H1 (cell line): Measurements from ENCODE around the gene C14orf119. TPM values are rescaled to one million over a fixed set of nuclear protein-coding genes. Genes with fewer than 3 reads are reported as not detected.

Source experiments
- CTCF ChIA-PET: fragments of 300-600 bp; sonication (Branson Sonifier 250); formaldehyde crosslinking; loops from one replicate; lab custom pipeline; 2021; ENCODE audit not compliant: partially characterized antibody; lab: Charles Lee
- POLR2A ChIA-PET: fragments of 300-600 bp; sonication (Branson Sonifier 250); formaldehyde crosslinking; loops from one replicate; lab custom pipeline; 2021; ENCODE audit warnings: inconsistent platforms; ENCODE audit not compliant: partially characterized antibody; lab: Charles Lee
- DNase-seq, 2 experiments: peaks; one replicate each; pipeline versions ENCODE4 v3.0.0 to v3.0.0-alpha.2; 2010 to 2022; ENCODE audit warnings: low spot score in 2 of 2, low read depth in 1 of 2, mixed read lengths in 1 of 2
- FAIRE-seq: peaks from 2 replicates; lab custom pipeline; 2011; peaks lifted over from hg19 to GRCh38; lab: Jason Lieb, UNC
- H2AFZ ChIP-seq: 2 replicates; pipeline ENCODE4 v1.8.1; 2012; ENCODE audit warnings: low read length, inconsistent platforms
- H2AK5ac ChIP-seq: 2 replicates; pipeline ENCODE4 v1.6.1; 2013; ENCODE audit warnings: low read depth, low read length
- H2BK120ac ChIP-seq: replicated peaks from 2 replicates; pipeline ENCODE3; 2013; ENCODE audit warnings: low read depth, low read length, inconsistent platforms
- H2BK12ac ChIP-seq: 2 replicates; pipeline ENCODE4 v1.6.1; 2013; ENCODE audit warnings: low read depth, low read length
- H2BK15ac ChIP-seq: 2 replicates; pipeline ENCODE4 v1.6.1; 2013; ENCODE audit warnings: low read length
- H2BK20ac ChIP-seq: 2 replicates; pipeline ENCODE4 v1.6.1; 2013; ENCODE audit warnings: low read length
- H2BK5ac ChIP-seq: 2 replicates; pipeline ENCODE4 v1.6.1; 2013; ENCODE audit warnings: low read depth, low read length
- H3K14ac ChIP-seq: 2 replicates; pipeline ENCODE4 v1.6.1; 2013; ENCODE audit warnings: inconsistent platforms; ENCODE audit not compliant: insufficient read length
- H3K18ac ChIP-seq: 2 replicates; pipeline ENCODE4 v1.6.1; 2013; ENCODE audit warnings: low read length; ENCODE audit errors: extremely low read depth
- H3K23ac ChIP-seq: 2 replicates; pipeline ENCODE4 v1.6.1; 2013; ENCODE audit warnings: inconsistent platforms; ENCODE audit not compliant: insufficient read length
- H3K23me2 ChIP-seq: 2 replicates; pipeline ENCODE4 v1.6.1; 2013; ENCODE audit warnings: low read depth, low read length
- H3K27ac ChIP-seq: 2 replicates; pipeline ENCODE4 v1.6.1; 2011; ENCODE audit warnings: low read depth, low read length, inconsistent platforms
- H3K27me3 ChIP-seq, 4 experiments: replicated peaks in 1 of 4; 1 replicate in 1 of 4; 2 replicates in 3 of 4; pipeline versions ENCODE4 v1.6.1 to v1.8.1; 2011 to 2013; ENCODE audit warnings: low read length in 3 of 4, mild to moderate bottlenecking in 3 of 4, inconsistent platforms in 2 of 4, mixed read lengths in 2 of 4, moderate library complexity in 1 of 4; ENCODE audit not compliant: control insufficient read depth in 3 of 4, insufficient read depth in 3 of 4; ENCODE audit errors: extremely low read depth in 1 of 4
- H3K36me3 ChIP-seq, 4 experiments: 2 replicates each; pipeline versions ENCODE4 v1.6.1 to v1.8.1; 2011 to 2013; ENCODE audit warnings: mild to moderate bottlenecking in 4 of 4, low read length in 3 of 4, moderate library complexity in 2 of 4, control low read depth in 1 of 4, inconsistent platforms in 1 of 4; ENCODE audit not compliant: insufficient read depth in 4 of 4, control insufficient read depth in 2 of 4
- H3K4ac ChIP-seq: replicated peaks from 2 replicates; pipeline ENCODE3; 2013; ENCODE audit warnings: low read length, low read depth, mixed read lengths, inconsistent platforms; ENCODE audit not compliant: insufficient read length
- H3K4me1 ChIP-seq, 4 experiments: replicated peaks in 1 of 4; 1 replicate in 1 of 4; 2 replicates in 3 of 4; pipeline versions ENCODE4 v1.6.1 to v1.8.1; 2011 to 2013; ENCODE audit warnings: low read length in 3 of 4, inconsistent platforms in 2 of 4, mixed read lengths in 1 of 4; ENCODE audit not compliant: insufficient read depth in 4 of 4, control insufficient read depth in 3 of 4
- H3K4me2 ChIP-seq, 2 experiments: 2 replicates each; pipeline versions ENCODE4 v1.6.1 to v1.8.1; 2011 to 2013; ENCODE audit warnings: low read depth in 2 of 2, low read length in 2 of 2, control low read depth in 1 of 2, inconsistent platforms in 1 of 2, mild to moderate bottlenecking in 1 of 2; ENCODE audit not compliant: insufficient read depth in 1 of 2
- H3K4me3 ChIP-seq, 4 experiments: fragments of 200-600, 300-600 bp in 1 of 4; sonication (generic), shearing (Covaris generic), sonication (Bioruptor Twin) in 1 of 4; 2 replicates each; pipeline versions ENCODE4 v1.5.1 to v1.8.1; 2011 to 2016; ENCODE audit warnings: low read length in 4 of 4, low read depth in 3 of 4, control low read depth in 2 of 4, inconsistent platforms in 2 of 4, mild to moderate bottlenecking in 2 of 4, mixed read lengths in 1 of 4, moderate library complexity in 1 of 4; ENCODE audit not compliant: insufficient read depth in 2 of 4; ENCODE audit errors: extremely low read depth in 1 of 4
- H3K56ac ChIP-seq: replicated peaks from 2 replicates; pipeline ENCODE3; 2013; ENCODE audit warnings: low read depth, mild to moderate bottlenecking, mixed read lengths, low read length, inconsistent platforms; ENCODE audit not compliant: insufficient read length
- H3K79me1 ChIP-seq: 2 replicates; pipeline ENCODE4 v1.6.1; 2013; ENCODE audit warnings: low read depth, low read length, control low read depth
- H3K79me2 ChIP-seq, 2 experiments: 2 replicates each; pipeline versions ENCODE4 v1.6.1 to v1.8.1; 2012 to 2013; ENCODE audit warnings: low read length in 2 of 2, mild to moderate bottlenecking in 2 of 2, inconsistent platforms in 1 of 2; ENCODE audit not compliant: insufficient read depth in 2 of 2, control insufficient read depth in 1 of 2
- H3K9ac ChIP-seq, 4 experiments: replicated peaks in 1 of 4; 1 replicate in 1 of 4; 2 replicates in 3 of 4; pipeline versions ENCODE4 v1.6.1 to v1.8.1; 2011 to 2013; ENCODE audit warnings: low read depth in 3 of 4, low read length in 3 of 4, control low read depth in 2 of 4, mild to moderate bottlenecking in 2 of 4, moderate library complexity in 2 of 4, inconsistent platforms in 1 of 4; ENCODE audit errors: extremely low read depth in 1 of 4
- H3K9me3 ChIP-seq, 2 experiments: 2 replicates each; pipeline versions ENCODE4 v1.6.1 to v1.8.1; 2012 to 2013; ENCODE audit warnings: mild to moderate bottlenecking in 2 of 2, moderate library complexity in 2 of 2, control low read depth in 1 of 2, inconsistent platforms in 1 of 2, low read depth in 1 of 2, low read length in 1 of 2, mixed read lengths in 1 of 2; ENCODE audit not compliant: insufficient read depth in 2 of 2
- H4K20me1 ChIP-seq, 2 experiments: replicated peaks in 1 of 2; 2 replicates each; pipeline versions ENCODE3 to v1.8.1; 2011 to 2013; ENCODE audit warnings: inconsistent platforms in 2 of 2, low read length in 2 of 2, mild to moderate bottlenecking in 1 of 2; ENCODE audit not compliant: insufficient read depth in 2 of 2, control insufficient read depth in 1 of 2
- H4K5ac ChIP-seq: 2 replicates; pipeline ENCODE4 v1.6.1; 2013; ENCODE audit warnings: low read length, low read depth, mixed read lengths, inconsistent platforms; ENCODE audit not compliant: insufficient read length
- H4K8ac ChIP-seq: 2 replicates; pipeline ENCODE4 v1.8.0; 2013; ENCODE audit warnings: mild to moderate bottlenecking, moderate library complexity, low read length, inconsistent platforms; ENCODE audit not compliant: insufficient read depth; ENCODE audit errors: extremely low read depth
- H4K91ac ChIP-seq: replicated peaks from 2 replicates; pipeline ENCODE3; 2013; ENCODE audit warnings: low read length, mixed read lengths, inconsistent platforms; ENCODE audit not compliant: insufficient read length
- EGR1 ChIP-seq: IDR thresholded peaks from 2 replicates; pipeline ENCODE4 v1.6.1; 2011; ENCODE audit warnings: low read depth, low read length, borderline replicate concordance
- HDAC2 ChIP-seq, 2 experiments: fragments of 300-600 bp in 1 of 2; sonication (generic) in 1 of 2; IDR thresholded peaks; 2 replicates each; pipeline ENCODE4 v1.6.1; 2011 to 2012; ENCODE audit warnings: low read depth in 2 of 2, low read length in 2 of 2, mild to moderate bottlenecking in 2 of 2, moderate library complexity in 2 of 2, borderline replicate concordance in 1 of 2, inconsistent platforms in 1 of 2
- POLR2AphosphoS5 ChIP-seq: IDR thresholded peaks from 2 replicates; pipeline ENCODE4 v1.6.1; 2011; ENCODE audit warnings: low read depth, low read length
- POU5F1 ChIP-seq: IDR thresholded peaks from 2 replicates; pipeline ENCODE4 v1.6.1; 2011; ENCODE audit warnings: low read depth, mild to moderate bottlenecking, low read length, moderate library complexity
- RFX5 ChIP-seq: IDR thresholded peaks from 2 replicates; pipeline ENCODE4 v1.6.1; 2011; ENCODE audit warnings: low read depth, low read length, improper control_type of control experiment, borderline replicate concordance
- WGBS, 2 experiments: shearing (Covaris generic) in 1 of 2; methylation state at CpG; one replicate each; pipeline versions ENCODE4 v1.1.6 to v1.1.7; 2013 to 2015; ENCODE audit warnings: low lambda C conversion rate in 2 of 2, mixed read lengths in 2 of 2, inconsistent platforms in 1 of 2, low coverage in 1 of 2, missing lambda C conversion rate in 1 of 2; ENCODE audit not compliant: insufficient replicate concordance in 2 of 2, insufficient coverage in 1 of 2, insufficient read length in 1 of 2; ENCODE audit errors: extremely low coverage in 1 of 2, missing lambda C conversion rate in 1 of 2; 5-methylcytosine and 5-hydroxymethylcytosine counted together
- polyA plus RNA-seq, 7 experiments: library from polyadenylated mRNA; depleted of rRNA in 3 of 7; stranded (reverse) in 5 of 7; unstranded in 2 of 7; fragments of >200 nt in 5 of 7; fragments of 200-250 nt in 2 of 7; gene quantifications; 1 replicate in 5 of 7; 2 replicates in 1 of 7; 4 replicates in 1 of 7; pipeline versions ENCODE4 v1.2.1 to v1.2.3, GENCODE V29; 2011 to 2013; ENCODE audit warnings: missing spikeins in 2 of 7, mixed read lengths in 2 of 7
- total RNA-seq: library from RNA; stranded (reverse); fragmentation: NEBNext Ultra II Directional; extraction: Animal tissue kit (Norgen Biotek cat#: 25700); gene quantifications from 2 replicates; pipeline ENCODE4 v1.2.1, GENCODE V29; 2021

C14orf119 gene
- total and polyA plus RNA-seq, 2 of the 8 experiments (the other 6 are each of a cell fraction or from before 2014, with no cell fraction given), result 78.1 to 94.0 TPM

DNA sequence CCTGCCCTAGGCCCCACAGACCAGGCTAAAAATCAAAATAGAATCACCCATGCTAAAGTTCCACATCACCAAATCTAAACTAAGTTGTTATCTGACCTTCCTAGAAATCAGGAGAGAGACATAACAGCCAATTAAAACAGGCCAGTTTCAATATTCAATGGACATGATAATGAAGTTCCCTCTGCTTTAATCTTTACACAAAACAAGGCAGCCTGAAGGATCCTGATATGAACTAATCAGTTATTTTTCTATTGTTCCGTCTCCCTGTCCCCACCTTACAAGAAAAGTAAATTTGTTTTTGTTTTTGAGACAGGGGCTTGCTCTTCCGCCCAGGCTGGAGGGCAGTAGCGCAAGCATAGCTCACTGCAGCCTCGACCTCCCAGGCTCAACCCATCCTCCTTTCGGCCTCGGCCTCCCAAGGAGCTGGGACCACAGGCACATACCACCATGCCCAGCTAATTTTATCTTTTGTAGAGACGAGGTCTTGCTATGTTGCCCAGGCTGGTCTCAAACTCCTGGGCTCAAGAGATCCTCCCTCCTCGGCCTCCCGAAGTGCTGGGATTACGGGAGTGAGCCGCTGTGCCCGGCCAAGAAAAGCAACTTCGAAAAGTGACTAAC lies 29.1 kb downstream of the C14orf119 start:
- Histone ChIP-seq H4K91ac (no peak overlapping the region), H3K23ac (no peak overlapping the region), H3K4ac (no peak overlapping the region), H3K79me2 (no peaks in the 10 kb centered on the region), H3K27me3 (no peaks in the 10 kb centered on the region), H3K27ac (no peak overlapping the region), H3K79me1 (no peaks in the 10 kb centered on the region), H4K5ac (no peak overlapping the region), H2BK120ac (no peak overlapping the region), H3K4me1 (peaks cover 0 to 11% (median 5%) of the 10 kb centered on the region in 4 experiments; a peak in 5 of 7 replicates), H2BK15ac (no peak overlapping the region), H2BK5ac (no peak overlapping the region), H3K36me3 (peaks cover 11 to 29% (median 16%) of the 10 kb centered on the region in 4 experiments), H4K8ac (no peak overlapping the region), H3K14ac (no peak overlapping the region), H3K18ac (no peak overlapping the region), H4K20me1 (peaks cover 0 to 2% of the 10 kb centered on the region in 2 experiments), H3K23me2 (no peaks in the 10 kb centered on the region), H2BK20ac (no peak overlapping the region), H2BK12ac (no peak overlapping the region; the same call in 1 of the 2 replicates), H2AFZ (no peak overlapping the region), H2AK5ac (no peak overlapping the region), H3K4me2 (no peak overlapping the region), H3K4me3 (no peak overlapping the region), H3K9me3 (no peaks in the 10 kb centered on the region), H3K9ac (no peak overlapping the region), H3K56ac (no peak overlapping the region)
- 94% methylated on average over 13 of the region's 13 CpGs; no CpG with 5 or more reads in 1 of the 2 experiments for WGBS, 2 experiments
- no peak for FAIRE-seq
- CTCF ChIA-PET, result interaction anchor here (1.0 to 11.8 kb wide), 8 partner anchors 29 to 140 kb away, joined by 3 to 290 read pairs (median 6); partner anchors contain the start of genes ACIN1, C14orf119 and SLC7A8
- POLR2A ChIA-PET, result interaction anchor here (0.7 to 3.1 kb wide), 8 partner anchors 12 to 1319 kb away, joined by 3 to 9 read pairs (median 4); no protein-coding TSS in a partner anchor
- TF ChIP-seq HDAC2 (IDR thresholded peaks at IDR 0.05; ENCODE audit: borderline replicate concordance in 1 of 2, low read depth in 2 of 2, low read length in 2 of 2), result no peak
- TF ChIP-seq POU5F1, result no peak
- TF ChIP-seq RFX5, result no peak
- 0 out of 2 replicates have a peak, but pooled peaks have one; percentile 32 for TF ChIP-seq POLR2AphosphoS5
- TF ChIP-seq EGR1, result no peak
- DNase-seq, result no peak
